MCF 10A (cell line): ENCODE results near the gene MKKS. TPM values are rescaled to one million over a fixed set of nuclear protein-coding genes. Genes with fewer than 3 reads are reported as not detected.
A peak's percentile ranks its signal among the peaks of the same experiment; 100 is the strongest.

Experiments used
- BruUV-seq: library from RNA; stranded (reverse); fragments of 400-500 nt; replicated peaks from 2 replicates; lab custom pipeline; 2021; lab: Mats Ljungman, UMichigan
- CTCF ChIA-PET: fragments of 300-600 bp; sonication (Branson Sonifier 250); formaldehyde crosslinking; extraction: SDS; loops from one replicate; lab custom pipeline; 2021; ENCODE audit warnings: antibody characterized with exemption, inconsistent platforms; lab: Yijun Ruan, JAX
- POLR2A ChIA-PET: fragments of 300-600, 350-650 bp; sonication (Branson Sonifier 250); formaldehyde crosslinking; extraction: SDS; loops from one replicate; lab custom pipeline; 2020; ENCODE audit warnings: antibody characterized with exemption, inconsistent platforms; lab: Yijun Ruan, JAX
- DNase-seq: peaks from one replicate; pipeline ENCODE4 v3.0.0-alpha.2; 2018; ENCODE audit not compliant: unreplicated experiment
- H3K27ac Mint-ChIP-seq: one replicate; pipeline ENCODE4 v1.8.0; 2022; ENCODE audit warnings: mild to moderate bottlenecking, low read depth, mixed read lengths; ENCODE audit not compliant: unreplicated experiment
- H3K27me3 Mint-ChIP-seq: one replicate; pipeline ENCODE4 v1.8.0; 2022; ENCODE audit warnings: mixed read lengths; ENCODE audit not compliant: insufficient read depth, unreplicated experiment
- H3K36me3 Mint-ChIP-seq: one replicate; pipeline ENCODE4 v1.8.0; 2022; ENCODE audit warnings: mild to moderate bottlenecking, moderate library complexity, mixed read lengths; ENCODE audit not compliant: insufficient read depth, unreplicated experiment
- H3K4me1 Mint-ChIP-seq: one replicate; pipeline ENCODE4 v1.8.0; 2022; ENCODE audit warnings: mixed read lengths; ENCODE audit not compliant: insufficient read depth, unreplicated experiment
- H3K4me3 Mint-ChIP-seq: one replicate; pipeline ENCODE4 v1.8.0; 2022; ENCODE audit warnings: mild to moderate bottlenecking, moderate library complexity, mixed read lengths; ENCODE audit not compliant: unreplicated experiment
- H3K9me3 Mint-ChIP-seq: one replicate; pipeline ENCODE4 v1.8.0; 2022; ENCODE audit warnings: mixed read lengths; ENCODE audit not compliant: unreplicated experiment
- CTCF ChIP-seq: fragments of 200-600 bp; IDR thresholded peaks from one replicate; pipeline ENCODE4 v1.8.0; 2022; ENCODE audit warnings: antibody characterized with exemption, mild to moderate bottlenecking; ENCODE audit not compliant: unreplicated experiment
- intact Hi-C: fragments of 100-400 bp; cut with micrococcal nuclease; formaldehyde crosslinking; loops from 2 replicates; pipeline ENCODE4 v1.14.1; 2022
- total RNA-seq: library from RNA; stranded (reverse); gene quantifications from 2 replicates; pipeline ENCODE4 v1.2.3, GENCODE V29; 2022

MKKS gene
- total RNA-seq, 1 experiment from 2014 or later, result 44.5 TPM

GRCh38 chr20:10388597-10388996, 45.4 kb downstream of the MKKS start:
- H3K9me3 Mint-ChIP-seq, result no peaks in the 10 kb centered on the region
- TF ChIP-seq CTCF, result no peak
- H3K27ac Mint-ChIP-seq, result no peak overlapping the region
- DNase-seq, result no peak
- ChIA-PET POLR2A (interaction anchor here (0.6 kb wide), 1 partner anchor 230 kb away, joined by 3 read pairs; no protein-coding TSS in a partner anchor), CTCF (interaction anchor here (0.9 to 1.3 kb wide), 3 partner anchors 9 to 981 kb away, joined by 3 to 4 read pairs (median 3); no protein-coding TSS in a partner anchor)
- no TSS peak for BruUV-seq
- H3K36me3 Mint-ChIP-seq, result no peaks in the 10 kb centered on the region
- H3K4me1 Mint-ChIP-seq, result peaks cover 6% of the 10 kb centered on the region
- H3K4me3 Mint-ChIP-seq, result no peak overlapping the region
- no peaks in the 10 kb centered on the region for H3K27me3 Mint-ChIP-seq
- intact Hi-C loops, result no loop called here

- Mint-ChIP-seq H3K27ac (no peak overlapping the region), H3K27me3 (no peaks in the 10 kb centered on the region), H3K9me3 (no peaks in the 10 kb centered on the region), H3K36me3 (no peaks in the 10 kb centered on the region), H3K4me1 (peaks cover 6% of the 10 kb centered on the region), H3K4me3 (no peak overlapping the region)
- no peak for TF ChIP-seq CTCF
- no TSS peak for BruUV-seq
- CTCF ChIA-PET, result interaction anchor here (1.1 to 1.3 kb wide), 2 partner anchors 8 to 64 kb away, joined by 3 to 4 read pairs; no protein-coding TSS in a partner anchor
- POLR2A ChIA-PET, result no interaction called here
- intact Hi-C loops, result no loop called here
- no peak for DNase-seq
These were observed 46.3 kb downstream of the MKKS start for GRCh38 chr20:10387686-10388085.

- POLR2A ChIA-PET, result interaction anchor here (1.2 kb wide), 1 partner anchor 17 kb away, joined by 5 read pairs; no protein-coding TSS in a partner anchor
- intact Hi-C loops, result no loop called here
- DNase-seq, result peak; percentile 25
- H3K9me3 Mint-ChIP-seq, result no peaks in the 10 kb centered on the region
- TF ChIP-seq CTCF, result no peak
- CTCF ChIA-PET, result interaction anchor here (0.6 to 2.6 kb wide), 6 partner anchors 18 to 1574 kb away, joined by 3 to 11 read pairs (median 3); no protein-coding TSS in a partner anchor
- H3K4me1 Mint-ChIP-seq, result peaks cover 6% of the 10 kb centered on the region
- no peak overlapping the region for H3K4me3 Mint-ChIP-seq
- H3K27me3 Mint-ChIP-seq, result no peaks in the 10 kb centered on the region
- no TSS peak for BruUV-seq
- H3K27ac Mint-ChIP-seq, result no peak overlapping the region
- H3K36me3 Mint-ChIP-seq, result no peaks in the 10 kb centered on the region
These were observed 48.0 kb downstream of the MKKS start for GRCh38 chr20:10385850-10386544.

GRCh38 chr20:10381477-10381876, 52.5 kb downstream of the MKKS start:
- POLR2A ChIA-PET, result interaction anchor here (0.6 to 1.7 kb wide), 5 partner anchors 12 to 478 kb away, joined by 3 to 5 read pairs (median 3); partner anchors contain the start of gene SLX4IP

More at GRCh38 chr20:10381477-10381876, 52.5 kb downstream of the MKKS start:
- peaks cover 9% of the 10 kb centered on the region for H3K4me1 Mint-ChIP-seq
- peak; percentile 18 for DNase-seq
- no peaks in the 10 kb centered on the region for H3K36me3 Mint-ChIP-seq
- no peak overlapping the region for H3K27ac Mint-ChIP-seq
- no peak for TF ChIP-seq CTCF
- no TSS peak for BruUV-seq
- H3K9me3 Mint-ChIP-seq, result no peaks in the 10 kb centered on the region
- intact Hi-C loops, result no loop called here
- H3K27me3 Mint-ChIP-seq, result no peaks in the 10 kb centered on the region
- CTCF ChIA-PET, result interaction anchor here (0.6 to 1.7 kb wide), 8 partner anchors 11 to 935 kb away, joined by 3 to 6 read pairs (median 3); no protein-coding TSS in a partner anchor
- no peak overlapping the region for H3K4me3 Mint-ChIP-seq
